GM12801 (cell line): ENCODE measurements around the gene CDC40.

Source experiments
- CTCF ChIP-seq: IDR thresholded peaks from one replicate; pipeline ENCODE4 v1.5.1; 2011; ENCODE audit warnings: control low read depth; ENCODE audit not compliant: insufficient read length; ENCODE audit errors: extremely low read depth

CDC40 gene

DNA sequence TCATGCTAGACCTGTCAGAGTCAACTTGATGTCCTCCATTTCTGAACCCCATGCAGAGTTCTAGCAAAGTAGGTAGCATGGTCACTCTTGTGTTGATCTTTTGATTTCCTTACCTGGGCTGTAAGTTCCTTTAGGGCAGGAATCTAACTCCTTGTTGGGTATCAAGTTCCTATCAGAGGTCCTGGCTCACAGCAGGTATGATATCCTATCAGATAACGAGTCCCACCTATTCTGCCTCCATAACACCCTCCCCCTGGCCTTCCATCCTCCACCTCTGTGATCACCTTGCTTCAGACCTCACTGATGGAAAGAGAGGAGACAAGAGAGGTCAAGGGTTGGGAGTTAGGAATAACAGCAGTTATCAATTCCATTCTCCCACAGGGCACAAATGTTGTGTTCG lies 76.1 kb downstream of the CDC40 start:
- no peak for TF ChIP-seq CTCF

DNA sequence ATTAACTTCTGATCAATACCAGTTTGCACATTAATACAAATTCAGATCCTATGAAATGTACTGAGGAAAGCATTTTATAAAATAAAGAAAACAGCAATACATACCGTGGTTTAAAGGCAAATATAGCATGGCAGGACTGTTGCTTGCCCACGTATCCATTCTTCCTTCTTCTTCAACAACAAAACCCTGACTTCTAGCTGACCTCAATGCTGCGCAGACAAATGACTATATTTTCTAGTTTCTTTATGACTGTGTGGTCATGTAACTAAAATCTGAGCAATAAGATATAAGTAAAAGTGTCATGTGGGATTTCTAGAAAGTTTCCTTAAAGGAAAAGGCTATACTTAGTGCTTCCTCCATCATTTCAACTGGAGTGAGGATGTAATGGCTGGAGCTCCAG lies 85.0 kb downstream of the CDC40 start:
- no peak for TF ChIP-seq CTCF

DNA sequence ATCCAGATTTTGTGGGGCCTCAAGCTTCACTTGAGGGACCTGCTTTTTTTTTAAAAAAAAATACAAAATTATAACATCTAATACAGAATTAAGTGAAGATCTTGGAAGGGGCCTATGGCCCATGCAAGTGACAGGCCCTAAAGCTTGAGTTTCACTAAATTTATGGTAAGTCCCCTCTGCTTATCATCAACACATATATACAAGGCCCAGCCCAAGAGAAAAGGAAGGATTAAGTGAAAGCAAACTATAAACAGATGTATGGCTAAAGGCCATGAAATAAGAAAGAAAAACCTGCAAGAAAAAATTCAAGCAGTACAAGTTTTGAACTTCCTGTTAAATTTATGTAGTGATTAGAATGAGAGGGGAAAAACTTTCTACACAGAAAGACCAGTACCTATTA lies 86.8 kb downstream of the CDC40 start:
- TF ChIP-seq CTCF: no peak

DNA sequence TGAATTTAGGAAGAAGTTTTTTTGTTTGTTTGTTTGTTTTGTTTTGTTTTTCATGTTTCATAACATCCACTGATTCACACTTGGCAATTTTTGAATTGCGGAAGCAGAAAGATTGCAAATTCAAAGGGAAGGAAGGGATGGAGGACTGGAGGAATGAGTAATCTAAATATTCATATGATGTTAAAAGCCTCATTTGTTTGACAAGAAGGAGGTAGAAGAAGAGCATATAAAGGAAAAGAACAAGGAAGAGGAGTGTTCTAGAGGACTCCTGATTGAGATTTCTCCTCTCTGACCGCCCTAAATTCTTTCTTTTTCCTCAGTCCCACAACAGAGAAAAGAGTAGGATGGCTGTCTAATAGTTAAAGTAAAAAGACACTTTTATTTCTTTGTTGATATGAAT lies 89.4 kb downstream of the CDC40 start:
- no peak for TF ChIP-seq CTCF

DNA sequence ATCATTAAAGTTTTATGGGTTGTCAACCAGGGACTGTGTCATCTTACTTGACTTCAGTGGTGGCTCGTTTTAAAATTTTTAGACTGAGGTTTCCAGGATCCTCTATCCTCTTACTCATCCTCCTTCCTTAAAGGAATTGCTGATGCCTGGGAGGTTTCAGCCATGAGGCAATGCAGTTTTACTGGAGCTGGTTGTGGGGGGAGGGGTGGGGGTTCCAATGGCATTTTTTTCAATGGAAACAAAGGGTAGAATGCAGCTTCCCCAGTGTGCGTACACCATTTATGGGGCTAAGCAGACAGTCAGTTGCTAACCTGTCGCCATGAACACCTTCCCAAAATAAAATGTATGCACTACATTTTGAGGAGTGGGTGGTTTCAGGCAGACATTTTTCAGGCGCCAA lies 89.9 kb downstream of the CDC40 start:
- TF ChIP-seq CTCF: no peak

GRCh38 chr6:110271732-110272022 lies 91.5 kb downstream of the CDC40 start:
- no peak for TF ChIP-seq CTCF

- no peak for TF ChIP-seq CTCF
Measured at GRCh38 chr6:110277100-110277665, 97.0 kb downstream of the CDC40 start.
